Upper lobe of left lung (tissue), 4 donors: ENCODE measurements around the gene TEX101.

ENCODE experiments used
- EP300 ChIP-seq, 4 donors: sonication (generic); formaldehyde crosslinking; IDR thresholded peaks; one replicate each; pipeline ENCODE4 v1.5.1; 2017; ENCODE audit warnings: antibody characterized with exemption in 4 of 4, control low read depth in 2 of 4
- POLR2A ChIP-seq, 4 donors: fragments of 450-650 bp; IDR thresholded peaks; one replicate each; pipeline ENCODE4 v1.5.1; 2016 to 2017; ENCODE audit warnings: antibody characterized with exemption in 4 of 4, mild to moderate bottlenecking in 2 of 4
- POLR2AphosphoS5 ChIP-seq, 2 donors: sonication (generic); formaldehyde crosslinking; IDR thresholded peaks; one replicate each; pipeline ENCODE4 v1.5.1; 2017; ENCODE audit warnings: antibody characterized with exemption in 2 of 2
- TF ChIP-seq, protein P1 (sequence below), 6 experiments: fragments of 450-650 bp in 4 of 6; fragments of 200-600 bp in 2 of 6; sonication (generic) in 2 of 6; IDR thresholded peaks; one replicate each; pipeline ENCODE4 v1.5.1; 2016 to 2019; ENCODE audit warnings: antibody characterized with exemption in 6 of 6

GRCh38 chr19:43407416-43408005 lies 7.2 kb upstream of the TEX101 start:
- TF ChIP-seq, protein P1, sequence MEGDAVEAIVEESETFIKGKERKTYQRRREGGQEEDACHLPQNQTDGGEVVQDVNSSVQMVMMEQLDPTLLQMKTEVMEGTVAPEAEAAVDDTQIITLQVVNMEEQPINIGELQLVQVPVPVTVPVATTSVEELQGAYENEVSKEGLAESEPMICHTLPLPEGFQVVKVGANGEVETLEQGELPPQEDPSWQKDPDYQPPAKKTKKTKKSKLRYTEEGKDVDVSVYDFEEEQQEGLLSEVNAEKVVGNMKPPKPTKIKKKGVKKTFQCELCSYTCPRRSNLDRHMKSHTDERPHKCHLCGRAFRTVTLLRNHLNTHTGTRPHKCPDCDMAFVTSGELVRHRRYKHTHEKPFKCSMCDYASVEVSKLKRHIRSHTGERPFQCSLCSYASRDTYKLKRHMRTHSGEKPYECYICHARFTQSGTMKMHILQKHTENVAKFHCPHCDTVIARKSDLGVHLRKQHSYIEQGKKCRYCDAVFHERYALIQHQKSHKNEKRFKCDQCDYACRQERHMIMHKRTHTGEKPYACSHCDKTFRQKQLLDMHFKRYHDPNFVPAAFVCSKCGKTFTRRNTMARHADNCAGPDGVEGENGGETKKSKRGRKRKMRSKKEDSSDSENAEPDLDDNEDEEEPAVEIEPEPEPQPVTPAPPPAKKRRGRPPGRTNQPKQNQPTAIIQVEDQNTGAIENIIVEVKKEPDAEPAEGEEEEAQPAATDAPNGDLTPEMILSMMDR (IDR thresholded peaks at IDR 0.05): no peak
- TF ChIP-seq POLR2A (IDR thresholded peaks at IDR 0.05): no peak
- TF ChIP-seq POLR2AphosphoS5 (IDR thresholded peaks at IDR 0.05): no peak
- no peak for TF ChIP-seq EP300 (IDR thresholded peaks at IDR 0.05)
